ENCODE data around the gene FRAT1.
A peak's percentile ranks its signal among the peaks of the same experiment; 100 is the strongest.

FRAT1 gene

DNA sequence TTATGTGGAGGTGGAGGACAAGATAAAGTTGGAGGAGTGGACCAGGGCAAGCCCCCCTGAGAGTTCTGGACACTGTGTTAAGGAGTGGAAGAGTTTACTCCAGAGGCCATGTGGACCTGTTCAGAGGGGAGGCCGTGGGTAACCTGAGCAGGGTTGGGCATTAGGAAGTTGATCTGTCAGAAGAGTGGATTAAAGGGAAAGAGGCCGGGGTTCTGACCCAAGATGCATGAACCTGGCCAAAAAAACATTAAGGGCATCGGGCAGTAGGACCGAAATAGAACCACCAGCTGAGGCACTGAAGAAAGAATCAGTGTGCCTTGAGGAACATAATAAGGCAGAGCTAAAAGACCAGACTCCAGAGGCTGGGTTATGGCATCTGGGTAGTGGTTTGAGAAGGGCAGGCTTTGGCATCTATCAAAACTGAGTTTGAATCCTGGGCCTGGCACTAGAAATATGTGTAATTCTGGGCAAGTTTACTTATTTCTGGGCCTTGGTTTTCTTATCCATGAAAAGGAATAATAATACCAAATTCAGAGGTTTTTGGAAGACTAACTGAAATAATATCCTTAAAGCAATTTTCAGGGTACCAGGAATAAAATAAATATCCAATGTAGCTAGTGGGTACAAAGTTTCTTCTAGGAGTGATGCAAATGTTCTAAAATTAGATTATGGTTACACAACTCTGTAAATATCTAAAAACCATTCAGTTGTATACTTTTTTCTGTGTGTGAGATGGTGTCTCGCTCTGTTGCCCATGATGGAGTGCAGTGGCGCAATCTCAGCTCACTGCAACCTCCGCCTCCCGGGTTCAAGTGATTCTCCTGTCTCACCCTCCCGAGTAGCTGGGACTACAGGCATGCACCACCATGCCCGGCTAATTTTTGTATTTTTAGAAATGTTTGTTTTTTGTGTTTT is 10.9 kb upstream of the FRAT1 start:
- DNase-seq = no peak

DNA sequence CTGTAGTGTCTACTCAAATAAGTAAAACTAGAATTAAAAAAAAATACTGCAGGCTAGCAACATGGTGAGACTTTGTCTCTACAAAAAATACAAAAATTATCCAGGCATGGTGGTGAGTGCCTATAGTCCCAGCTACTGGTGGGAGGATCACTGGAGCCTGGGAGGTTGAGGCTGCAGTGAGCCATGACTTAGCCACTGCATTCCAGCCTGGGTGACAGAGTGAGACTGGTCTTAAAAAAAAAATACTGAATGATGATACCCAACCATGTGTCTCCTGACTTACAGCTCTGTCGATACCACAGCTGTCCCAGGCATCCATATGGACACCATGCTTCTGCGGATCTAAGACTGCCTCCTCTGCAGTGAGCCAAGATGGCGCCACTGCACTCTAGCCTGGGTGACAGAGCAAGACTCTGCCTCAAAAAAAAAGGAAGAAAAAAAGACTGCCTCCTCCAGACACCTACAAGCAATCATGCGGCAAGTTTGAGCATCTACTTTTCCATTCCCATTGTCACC is 7.9 kb upstream of the FRAT1 start:
- DNase-seq = no peak

DNA sequence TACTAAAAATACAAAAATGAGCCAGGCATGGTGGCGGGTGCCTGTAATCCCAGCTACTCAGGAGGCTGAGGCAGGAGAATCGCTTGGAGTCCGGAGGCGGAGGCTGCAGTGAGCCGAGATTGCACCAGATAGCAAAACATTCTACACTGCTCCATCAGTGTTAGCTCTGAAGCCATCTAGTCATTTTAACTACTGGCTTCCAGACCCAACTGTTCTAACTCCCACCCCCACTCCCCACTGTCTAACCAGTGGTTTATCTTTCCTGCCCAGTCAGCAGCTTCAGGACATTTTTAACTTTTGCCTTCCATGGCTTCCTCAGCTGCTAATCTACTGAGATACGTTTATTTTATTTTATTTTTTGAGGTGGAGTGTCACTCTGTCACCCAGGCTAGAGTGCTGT is 6.2 kb upstream of the FRAT1 start:
- DNase-seq = no peak

DNA sequence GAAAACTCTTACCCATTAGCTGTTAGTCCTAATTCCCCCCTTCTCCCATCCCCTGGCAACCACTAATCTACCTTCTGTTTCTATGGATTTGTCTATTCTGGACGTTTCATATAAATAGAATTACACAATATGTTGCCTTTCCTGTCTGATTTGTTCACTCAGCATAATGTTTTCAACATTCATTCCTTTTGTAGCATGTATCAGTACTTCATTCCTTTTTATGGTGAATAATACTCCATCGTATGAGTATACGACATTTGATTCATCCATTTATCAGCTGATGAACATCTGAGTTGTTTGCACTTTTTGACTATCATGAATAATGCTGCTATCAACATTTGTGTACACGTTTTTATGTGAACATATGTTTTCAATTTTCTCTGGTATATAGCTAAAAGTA is 4.4 kb upstream of the FRAT1 start:
- DNase-seq = no peak

DNA sequence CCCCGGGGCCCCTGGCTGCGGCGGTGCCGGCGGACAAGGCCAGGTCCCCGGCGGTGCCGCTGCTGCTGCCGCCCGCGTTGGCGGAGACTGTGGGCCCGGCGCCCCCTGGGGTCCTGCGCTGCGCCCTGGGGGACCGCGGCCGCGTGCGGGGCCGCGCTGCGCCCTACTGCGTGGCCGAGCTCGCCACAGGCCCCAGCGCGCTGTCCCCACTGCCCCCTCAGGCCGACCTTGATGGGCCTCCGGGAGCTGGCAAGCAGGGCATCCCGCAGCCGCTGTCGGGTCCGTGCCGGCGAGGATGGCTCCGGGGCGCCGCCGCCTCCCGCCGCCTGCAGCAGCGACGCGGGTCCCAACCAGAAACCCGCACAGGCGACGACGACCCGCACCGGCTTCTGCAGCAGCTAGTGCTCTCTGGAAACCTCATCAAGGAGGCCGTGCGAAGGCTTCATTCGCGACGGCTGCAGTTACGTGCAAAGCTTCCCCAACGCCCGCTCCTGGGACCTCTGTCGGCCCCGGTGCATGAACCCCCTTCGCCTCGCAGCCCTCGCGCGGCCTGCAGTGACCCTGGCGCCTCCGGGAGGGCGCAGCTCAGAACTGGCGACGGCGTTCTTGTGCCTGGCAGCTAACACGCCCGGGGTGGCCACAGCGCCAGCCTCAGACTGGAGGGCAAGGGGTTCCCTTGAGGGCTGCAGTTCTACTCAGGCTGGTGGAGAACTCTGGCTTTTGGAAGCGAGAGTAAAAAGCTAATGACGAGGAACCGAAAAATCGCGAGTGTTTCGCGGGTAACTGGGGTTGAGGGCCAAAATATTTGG is 804 bp downstream of the FRAT1 start:
- peak; percentile 60 for DNase-seq

DNA sequence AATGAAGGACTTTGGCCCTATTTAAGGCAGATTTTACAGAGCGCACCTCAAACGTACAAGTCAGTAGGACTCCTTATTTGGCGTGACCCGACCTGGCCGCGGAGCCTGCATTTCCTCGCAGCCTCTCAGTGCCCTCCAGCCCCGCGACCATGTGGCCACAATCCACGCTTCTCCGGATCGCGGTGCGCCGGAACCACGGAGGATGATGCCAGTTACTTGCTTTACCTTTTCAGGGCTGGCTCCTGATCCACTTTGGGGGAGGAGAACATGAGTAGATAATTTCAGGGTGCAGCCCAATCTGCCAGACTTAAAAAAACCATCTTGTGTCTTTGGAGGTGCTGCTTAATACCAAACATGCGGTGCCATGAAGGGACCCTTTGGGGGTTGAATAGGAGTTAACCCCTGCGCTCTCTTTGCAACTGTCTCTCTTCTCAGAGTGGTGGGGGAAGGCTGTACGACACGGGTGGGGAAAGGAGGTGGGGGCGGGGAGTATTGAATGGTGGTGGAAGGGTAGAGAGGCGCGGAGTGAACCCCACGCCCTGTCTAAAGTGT is 1.5 kb downstream of the FRAT1 start:
- DNase-seq = no peak

DNA sequence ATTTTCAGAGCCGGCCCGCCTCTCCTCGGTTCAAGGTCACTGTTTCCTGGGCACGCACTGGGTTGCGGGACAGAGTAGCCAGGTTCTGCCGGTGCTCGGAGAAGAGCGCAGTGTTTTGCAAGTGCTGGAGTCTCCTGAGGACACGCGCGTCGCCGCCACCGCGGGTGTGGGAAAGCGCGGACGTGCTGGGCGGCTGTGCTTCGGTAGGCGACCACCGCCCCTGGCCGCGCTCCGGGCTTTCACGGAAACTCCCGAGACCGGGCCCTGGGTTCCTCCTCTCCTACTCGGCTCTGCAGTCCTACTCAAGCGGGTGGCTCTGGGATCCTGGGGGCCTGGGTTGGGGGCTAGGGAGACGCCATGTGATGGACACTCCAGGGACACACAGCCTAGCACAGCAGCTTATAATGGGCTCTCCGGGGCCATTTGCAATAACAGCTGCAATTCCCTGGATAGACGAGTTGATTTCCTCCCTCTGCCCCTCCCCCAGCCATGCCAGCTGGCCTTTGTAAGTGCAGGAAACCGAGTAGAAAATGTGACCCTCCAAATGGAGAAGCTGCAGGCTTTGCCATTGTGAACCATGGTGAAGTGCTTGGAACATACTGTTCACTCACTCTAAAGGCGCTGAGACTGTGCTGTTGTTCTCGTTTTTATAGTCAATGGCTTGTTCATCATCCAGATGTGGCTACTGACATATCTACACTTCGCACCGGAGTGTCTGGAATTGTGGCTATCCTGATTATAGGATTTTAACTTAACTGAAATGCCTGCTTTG is 2.1 kb downstream of the FRAT1 start:
- no peak for DNase-seq

DNA sequence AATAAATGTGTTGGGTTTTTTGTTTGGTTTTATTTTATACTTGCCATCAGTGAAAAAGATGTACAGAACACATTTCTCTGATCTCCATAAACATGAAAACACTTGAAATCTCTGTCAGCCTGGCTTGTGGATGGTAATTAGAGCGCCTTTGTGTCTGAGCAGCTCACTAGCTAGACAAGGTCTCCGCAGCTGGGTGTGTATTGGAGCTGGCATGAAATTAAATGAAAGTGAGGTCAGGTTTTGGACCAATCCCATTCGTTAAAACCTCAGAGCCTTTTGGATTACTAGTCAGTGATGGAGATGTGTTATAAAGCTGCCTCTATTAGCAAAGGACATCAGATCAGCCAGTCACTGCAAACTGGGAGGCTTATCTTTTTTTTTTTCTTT is 2.7 kb downstream of the FRAT1 start:
- no peak for DNase-seq

DNA sequence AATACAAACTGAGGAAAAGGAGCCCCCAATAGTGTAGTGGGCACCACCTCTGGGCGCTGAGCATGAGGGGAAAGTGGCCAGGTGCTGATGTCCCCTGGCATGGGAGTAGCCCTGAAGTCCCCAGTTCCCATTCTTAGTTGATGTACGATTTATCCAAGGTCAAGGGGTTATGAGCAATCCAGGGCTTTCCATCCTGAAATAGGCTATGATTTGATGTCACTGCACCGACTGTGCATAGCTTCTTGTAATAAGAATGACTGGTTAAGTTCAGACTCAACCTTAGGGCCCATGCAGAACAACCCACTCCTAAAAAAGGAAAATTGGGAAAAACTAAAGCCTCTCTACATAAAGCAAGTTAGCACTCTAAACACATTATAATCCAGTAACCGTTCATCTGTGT is 4.4 kb downstream of the FRAT1 start:
- DNase-seq = no peak

DNA sequence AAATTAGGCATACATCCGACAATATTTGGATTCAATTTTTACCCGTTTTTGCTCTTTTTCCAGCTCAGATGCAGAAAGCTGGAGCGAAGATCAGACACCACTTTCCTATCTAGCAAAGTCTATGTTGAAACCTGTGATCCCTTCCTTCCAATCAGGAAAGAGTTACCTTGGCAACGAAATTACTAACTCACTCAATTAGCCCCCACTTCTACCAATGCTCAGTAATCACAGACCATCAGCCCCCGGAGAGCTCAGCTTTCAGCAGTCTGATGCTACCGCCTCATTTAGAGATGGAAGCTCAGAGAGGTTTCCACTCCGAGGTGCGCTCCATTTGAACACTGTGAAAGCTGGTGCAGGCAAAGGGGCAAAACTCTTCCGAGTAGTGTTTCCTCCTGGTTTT is 6.7 kb downstream of the FRAT1 start:
- DNase-seq = no peak

DNA sequence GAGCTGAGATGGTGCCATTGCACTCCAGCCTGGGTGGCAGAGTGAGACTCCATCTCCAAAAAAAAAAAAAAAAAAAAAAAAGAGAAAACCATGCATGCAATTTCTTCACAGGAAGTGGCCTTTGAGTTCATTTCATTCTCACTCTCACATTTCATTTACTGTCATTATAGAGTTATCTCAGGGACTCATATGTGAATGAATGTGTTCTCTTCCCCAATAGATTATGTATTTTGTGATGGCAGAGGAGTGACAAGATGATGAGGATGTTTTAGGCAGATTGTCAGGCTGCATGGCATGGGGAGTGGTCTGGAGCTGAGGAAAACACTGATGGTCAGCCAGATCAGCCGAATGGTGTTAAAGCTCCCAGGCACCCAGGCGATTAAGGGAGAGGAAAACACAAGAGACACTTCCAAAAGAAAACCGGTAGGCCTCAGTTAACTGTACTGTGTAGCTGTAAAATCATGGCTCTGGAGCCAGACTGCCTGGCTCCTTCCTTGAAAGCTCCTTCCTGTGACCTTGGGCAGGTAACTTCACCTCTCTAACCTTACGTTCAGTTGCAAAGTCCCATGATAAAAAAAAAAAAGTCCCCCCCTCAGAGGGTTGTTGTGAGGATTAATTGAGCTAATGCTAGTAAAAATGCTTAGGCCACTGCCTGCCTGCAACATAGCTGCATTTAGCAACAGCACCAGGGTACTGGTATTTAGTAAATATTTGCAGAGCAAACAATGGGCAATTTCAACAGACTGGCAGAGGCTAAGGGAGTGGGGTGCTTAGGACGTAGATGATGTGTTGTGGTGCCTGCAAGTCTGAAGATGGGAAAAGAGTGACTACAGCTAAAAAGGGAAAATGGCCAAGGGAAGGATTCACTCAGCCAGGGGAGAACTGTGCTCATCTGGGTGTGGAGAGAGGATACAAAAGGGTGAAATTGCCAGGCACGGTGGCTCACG is 8.6 kb downstream of the FRAT1 start:
- DNase-seq = no peak

DNA sequence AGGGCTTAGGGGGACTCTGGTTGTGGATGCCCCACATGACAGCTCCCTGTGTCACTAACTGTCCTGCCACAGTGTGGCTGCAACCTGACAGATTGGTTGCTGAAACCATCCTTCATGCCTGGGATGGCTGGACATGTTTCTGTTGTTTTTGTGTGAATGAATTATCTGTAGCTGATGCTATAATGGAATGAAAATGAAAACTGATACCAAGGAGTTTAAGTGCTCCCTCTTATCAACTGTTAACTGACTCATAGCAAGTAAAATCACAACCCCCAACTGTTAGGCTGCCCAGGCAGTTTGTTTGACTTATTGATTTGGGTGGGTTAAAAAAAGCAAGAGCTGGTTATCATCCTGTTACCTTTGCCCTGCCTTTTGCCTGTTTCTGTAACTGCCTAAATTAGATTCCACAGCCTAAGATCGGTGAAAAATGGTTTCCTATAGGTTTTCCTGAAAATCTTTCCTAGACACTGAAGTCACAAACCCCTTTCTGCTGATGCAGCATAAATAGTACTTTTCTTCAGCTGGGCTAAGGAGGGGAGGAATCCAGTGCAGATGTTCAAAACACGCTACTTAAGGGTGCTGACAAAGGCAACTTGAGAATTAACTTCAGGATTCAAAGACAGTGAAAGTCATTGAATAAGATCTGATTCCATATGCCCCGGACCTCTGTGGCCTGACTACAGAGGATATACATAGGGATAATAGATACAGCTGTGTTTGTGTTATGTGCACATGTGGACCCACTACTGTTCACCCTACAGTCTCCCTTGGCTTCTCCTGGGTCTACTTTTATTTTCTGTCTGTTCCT is 9.8 kb downstream of the FRAT1 start:
- DNase-seq = no peak

DNA sequence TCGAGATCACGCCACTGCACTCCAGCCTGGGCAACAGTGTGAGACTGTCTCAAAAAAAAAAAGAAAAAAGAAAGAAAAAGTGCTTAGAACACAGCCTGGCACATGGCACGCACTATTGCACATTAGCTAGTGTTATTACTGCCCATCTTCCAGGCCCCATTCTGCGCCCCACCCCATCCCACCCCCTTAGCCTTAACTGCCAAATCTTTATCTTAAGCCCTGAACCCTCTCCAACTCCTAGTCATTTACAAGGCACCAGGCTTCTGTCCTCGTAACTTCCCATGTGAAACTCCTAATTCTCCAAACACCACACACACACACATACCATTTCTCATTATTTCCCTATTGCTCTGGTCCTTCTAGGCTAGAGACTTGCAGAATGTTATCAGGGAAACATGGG is 10.7 kb downstream of the FRAT1 start:
- DNase-seq = no peak

DNA sequence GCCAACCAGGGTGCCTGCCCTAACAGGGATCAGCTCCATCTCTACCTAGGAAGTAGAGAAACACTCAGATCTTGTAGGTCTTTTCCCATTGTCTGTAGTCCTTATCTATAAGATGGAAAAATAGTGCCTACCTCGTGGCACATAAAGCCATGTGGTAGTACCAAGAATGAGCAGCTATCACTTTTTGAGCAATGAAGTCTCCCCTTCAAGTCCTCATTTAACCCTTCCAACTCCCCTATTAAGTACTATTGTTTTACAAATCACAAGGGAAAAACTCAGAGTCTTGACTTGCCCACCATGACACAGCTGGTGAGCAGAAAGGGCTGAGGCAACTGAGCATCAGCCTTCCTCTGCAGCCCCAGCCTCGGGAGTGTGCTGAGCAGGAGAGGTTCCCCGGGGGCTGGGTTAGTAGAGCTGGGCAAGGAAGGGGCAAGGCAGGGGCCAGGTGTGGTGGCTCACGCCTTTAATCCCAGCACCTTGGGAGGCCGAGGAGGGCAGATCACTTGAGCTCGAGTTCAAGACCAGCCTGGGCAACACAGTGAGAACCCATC is 12.2 kb downstream of the FRAT1 start:
- no peak for DNase-seq

DNA sequence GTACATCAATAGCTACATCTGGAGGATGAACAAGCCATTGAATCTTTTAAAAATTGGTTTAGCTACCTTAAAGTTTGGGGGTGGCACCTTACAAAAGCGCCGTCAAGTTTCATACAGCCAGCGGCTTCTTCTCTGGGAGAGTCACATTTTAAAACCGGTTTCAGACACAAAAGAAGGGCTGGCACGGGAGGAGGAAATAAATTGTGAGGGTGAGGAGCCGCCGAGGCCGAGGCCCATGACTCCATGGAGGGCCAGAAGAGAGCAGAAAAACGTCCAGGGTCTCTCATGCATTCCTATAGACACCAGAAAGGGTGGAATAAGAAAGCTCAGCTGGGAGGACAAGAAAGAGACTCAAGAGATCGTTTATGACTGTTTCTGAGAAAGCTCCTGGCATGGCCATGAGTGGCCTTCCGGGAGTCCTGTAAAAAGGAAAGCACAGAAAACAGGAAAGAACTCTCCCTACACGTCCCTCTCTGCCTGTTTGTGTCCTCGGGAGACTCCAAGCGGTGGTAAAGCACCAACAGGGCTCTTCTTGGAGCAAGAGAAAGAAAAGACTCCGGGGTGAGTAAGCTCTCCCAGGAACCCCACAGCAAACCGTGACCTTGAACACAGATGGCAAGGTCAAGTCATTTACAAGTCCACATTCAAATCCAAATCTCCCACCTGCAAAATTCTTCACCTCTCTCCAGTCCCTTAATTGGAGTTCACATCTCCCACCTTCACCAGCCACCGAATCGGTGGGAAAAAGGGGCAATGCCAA is 13.7 kb downstream of the FRAT1 start:
- DNase-seq = no peak

DNA sequence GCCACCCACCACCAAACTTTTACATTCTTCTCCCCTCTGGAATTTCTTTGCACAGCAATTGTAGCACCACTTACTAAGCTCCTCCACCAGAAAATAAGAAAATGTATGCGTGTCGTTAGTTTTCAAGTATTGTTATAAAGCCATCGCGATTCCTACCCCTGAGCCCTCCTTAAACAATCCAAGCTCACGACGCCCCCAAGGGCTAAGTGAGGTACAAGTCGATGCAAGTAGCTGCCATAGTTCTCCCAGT is 14.2 kb downstream of the FRAT1 start:
- no peak for DNase-seq

DNA sequence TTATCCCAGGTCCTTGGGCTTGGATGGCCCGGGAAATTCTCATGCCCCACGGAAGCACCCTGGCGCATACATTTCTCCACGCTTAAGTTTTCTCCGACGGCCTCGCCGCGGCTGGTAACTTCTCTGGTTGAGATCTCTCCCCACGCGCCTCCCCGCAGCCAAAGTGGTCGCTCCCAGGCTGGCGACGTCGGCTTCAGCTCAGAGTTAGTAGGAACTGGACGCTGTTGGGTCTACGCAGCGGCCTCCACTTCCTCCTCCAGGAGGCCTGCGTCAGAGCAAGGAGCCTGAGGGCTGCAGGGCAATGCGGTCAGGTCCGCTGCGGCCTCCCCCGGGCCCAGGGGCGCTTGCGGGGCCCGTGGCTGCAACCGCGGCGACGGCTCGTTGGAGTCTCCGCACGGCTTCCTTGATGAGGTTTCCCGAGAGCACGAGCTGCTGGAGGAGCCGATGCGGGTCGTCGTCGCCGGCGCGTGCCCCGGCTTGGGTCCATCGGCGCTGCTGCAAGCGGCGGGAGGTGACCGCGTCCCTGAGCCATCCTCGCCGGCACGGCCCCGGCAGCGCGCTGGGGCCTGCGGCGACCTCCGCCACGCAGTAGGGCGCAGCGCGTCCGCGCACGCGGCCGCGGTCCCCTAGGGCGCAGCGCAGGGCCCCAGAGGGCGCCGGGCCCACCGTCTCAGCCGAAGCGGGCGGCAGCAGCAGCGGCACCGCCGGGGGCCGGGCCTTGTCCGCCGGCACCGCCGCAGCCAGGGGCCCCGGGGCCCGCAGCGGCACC is 14.7 kb downstream of the FRAT1 start:
- peak; percentile 22 for DNase-seq

DNA sequence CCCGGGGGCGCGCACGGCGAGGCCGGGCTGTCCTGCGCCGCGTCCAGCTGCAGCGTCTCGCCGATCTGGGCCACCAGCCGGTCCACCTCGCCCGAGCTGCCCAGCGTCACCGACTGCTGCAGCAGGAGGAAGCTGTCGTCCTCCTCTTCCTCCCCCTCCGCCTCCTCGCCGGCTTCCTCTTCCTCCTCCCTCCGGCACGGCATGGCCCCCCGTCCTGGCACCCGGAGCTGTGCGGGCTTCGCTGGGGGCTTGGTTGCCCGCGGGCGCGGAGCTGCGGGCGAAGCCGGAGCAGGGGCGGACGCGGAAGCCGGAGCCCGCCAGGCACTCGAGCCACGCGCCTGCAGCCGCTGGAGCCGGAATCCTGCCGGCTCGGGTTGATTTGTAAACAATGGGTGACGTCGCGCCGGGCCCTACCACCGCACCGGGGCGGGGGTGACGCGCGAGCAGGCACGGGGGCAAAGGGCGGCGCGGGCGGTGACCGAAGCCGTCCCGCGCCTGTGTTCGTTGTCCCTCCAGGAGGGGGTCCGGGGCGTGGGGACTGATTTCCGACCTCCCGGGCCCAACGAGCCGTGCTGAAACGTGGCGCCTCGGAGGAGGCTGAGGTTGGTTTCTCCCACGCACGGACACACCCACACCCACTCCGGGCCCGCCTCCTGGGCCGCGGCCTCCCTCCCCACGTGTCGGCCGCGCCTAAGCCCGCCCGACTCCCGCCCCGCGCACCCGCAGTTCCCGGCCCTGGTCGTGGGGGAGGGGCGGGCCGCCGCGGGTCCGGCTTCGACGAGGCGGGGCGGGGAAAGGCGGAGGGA is 15.5 kb downstream of the FRAT1 start, which contains the start of gene FRAT2:
FRAT2 (minus strand) TSS at position 360 of the 806 bp plus-strand sequence; CDS start at position 203, 157 bp downstream.
- DNase-seq = peak; percentile 85

All from CD4-positive, alpha-beta T cell treated with Interleukin-4 for 4 hours (primary cell).